K562 (cell line): ENCODE results near the gene CARMIL3. TPM values are rescaled to one million over a fixed set of nuclear protein-coding genes. Genes with fewer than 3 reads are reported as not detected.

Source experiments
- GABPA ChIP-seq: fragments of 200-800 bp; sonication (Bioruptor generic); conservative IDR thresholded peaks from 2 replicates; pipeline ENCODE4 v1.6.1; 2016; ENCODE audit warnings: low read depth, missing genetic modification characterization, missing compliant biosample characterization
- GTF2E2 ChIP-seq: fragments of 200-800 bp; sonication (Bioruptor generic); IDR thresholded peaks from 2 replicates; pipeline ENCODE4 v1.6.1; 2016; ENCODE audit warnings: missing genetic modification characterization, missing compliant biosample characterization
- HDAC2 ChIP-seq: fragments of 450-650 bp; IDR thresholded peaks from 2 replicates; pipeline ENCODE4 v1.6.1; 2016; ENCODE audit warnings: mild to moderate bottlenecking
- KDM5B ChIP-seq: fragments of 200-600 bp; sonication (generic); IDR thresholded peaks from 2 replicates; pipeline ENCODE4 v1.6.1; 2012; ENCODE audit warnings: low read depth, mild to moderate bottlenecking, moderate library complexity, low read length, control low read depth, inconsistent platforms; ENCODE audit not compliant: insufficient replicate concordance
- MAFG ChIP-seq: fragments of 450-650 bp; conservative IDR thresholded peaks from 2 replicates; pipeline ENCODE4 v1.6.1; 2016; ENCODE audit warnings: missing genetic modification characterization, missing compliant biosample characterization
- MTA1 ChIP-seq: fragments of 450-650 bp; IDR thresholded peaks from 2 replicates; pipeline ENCODE4 v1.6.1; 2017; ENCODE audit warnings: borderline replicate concordance
- NBN ChIP-seq: fragments of 450-650 bp; IDR thresholded peaks from 2 replicates; pipeline ENCODE4 v1.6.1; 2016; ENCODE audit warnings: low read depth, mild to moderate bottlenecking
- PREB ChIP-seq: sonication (generic); formaldehyde crosslinking; IDR thresholded peaks from 2 replicates; pipeline ENCODE4 v1.8.1; 2023; ENCODE audit warnings: mild to moderate bottlenecking, missing genetic modification reagents
- REST ChIP-seq, 2 experiments: fragments of 450-650 bp; formaldehyde crosslinking in 1 of 2; IDR thresholded peaks; 2 replicates each; pipeline versions ENCODE4 v1.4.0 to v1.6.1; 2014 to 2020; ENCODE audit warnings: mild to moderate bottlenecking in 2 of 2, borderline replicate concordance in 1 of 2, low read depth in 1 of 2
- TAF1 ChIP-seq: IDR thresholded peaks from 2 replicates; pipeline ENCODE4 v1.6.1; 2011; ENCODE audit warnings: mild to moderate bottlenecking, low read length, moderate library complexity; ENCODE audit not compliant: insufficient read depth, control insufficient read depth, severe bottlenecking; ENCODE audit errors: extremely low read depth
- ZNF639 ChIP-seq, 2 experiments: fragments of 200-800 bp in 1 of 2; sonication (Bioruptor generic) in 1 of 2; sonication (generic) in 1 of 2; formaldehyde crosslinking in 1 of 2; IDR thresholded peaks in 1 of 2; conservative IDR thresholded peaks in 1 of 2; 2 replicates each; pipeline versions ENCODE4 v1.5.0 to v1.6.1; 2016 to 2020; ENCODE audit warnings: missing compliant biosample characterization in 1 of 2, missing genetic modification characterization in 1 of 2, missing genetic modification reagents in 1 of 2
- ZNF79 ChIP-seq: fragments of 250-450 bp; sonication (Bioruptor Pico); IDR thresholded peaks from 2 replicates; pipeline ENCODE4 v1.4.0; 2020; ENCODE audit warnings: low read depth, mild to moderate bottlenecking, moderate library complexity
- polyA plus RNA-seq, 8 experiments: library from polyadenylated mRNA; depleted of rRNA in 4 of 8; stranded (reverse) in 5 of 8; unstranded in 3 of 8; fragments of >200 nt; fragmentation: Nextera tagmentation in 2 of 8; fragmentation: Illumina TruSeq in 1 of 8; extraction: Ambion mirVana in 2 of 8; extraction: Trizol in 1 of 8; gene quantifications; 2 replicates each; pipeline versions ENCODE4 v1.2.1 to v1.2.3, GENCODE V29; 2011 to 2014; ENCODE audit warnings: inconsistent platforms in 1 of 8, missing spikeins in 1 of 8
- total RNA-seq, 7 experiments: library from RNA; depleted of rRNA in 6 of 7; stranded (reverse); fragments of >200 nt in 6 of 7; fragmentation: Illumina TruSeq in 2 of 7; extraction: Trizol in 2 of 7; gene quantifications; 2 replicates each; pipeline versions ENCODE4 v1.2.1 to v1.2.3, GENCODE V29; 2011 to 2021; ENCODE audit warnings: low replicate concordance in 1 of 7
- TF ChIP-seq, protein P1 (sequence below): IDR thresholded peaks from 2 replicates; pipeline ENCODE4 v1.6.1; 2012; ENCODE audit warnings: low read depth, low read length, improper control_type of control experiment, borderline replicate concordance

Gene CARMIL3
- total and polyA plus RNA-seq, 9 of the 15 experiments (the other 6 are each of a cell fraction or from before 2014, with no cell fraction given): 0.01 to 0.11 (median 0.05) TPM; not detected in 5

GRCh38 chr14:24095271-24096068 is 43.7 kb downstream of the CARMIL3 start (continued):
- TF ChIP-seq REST (IDR thresholded peaks at IDR 0.05; ENCODE audit: borderline replicate concordance) (peak; percentile 55), REST (CRISPR knock-in tag; IDR thresholded peaks at IDR 0.05; ENCODE audit: low read depth) (no peak), GABPA (tag) (no peak), ZNF79 (CRISPR knock-in tag) (no peak), HDAC2 (0 out of 2 replicates have a peak, but pooled peaks have one; percentile 24), ZNF639 (CRISPR knock-in tag; conservative IDR thresholded peaks at IDR 0.05 in 1 of 2, IDR thresholded peaks at IDR 0.05 in 1 of 2) (no peak; a peak in 1 of 4 replicates), PREB (CRISPR knock-in tag) (no peak), GTF2E2 (tag) (no peak), NBN (0 out of 2 replicates have a peak, but pooled peaks have one; percentile 42), KDM5B (peak; percentile 83), MTA1 (no peak), MAFG (tag) (no peak), TAF1 (peak; percentile 86)
- TF ChIP-seq, protein P1, sequence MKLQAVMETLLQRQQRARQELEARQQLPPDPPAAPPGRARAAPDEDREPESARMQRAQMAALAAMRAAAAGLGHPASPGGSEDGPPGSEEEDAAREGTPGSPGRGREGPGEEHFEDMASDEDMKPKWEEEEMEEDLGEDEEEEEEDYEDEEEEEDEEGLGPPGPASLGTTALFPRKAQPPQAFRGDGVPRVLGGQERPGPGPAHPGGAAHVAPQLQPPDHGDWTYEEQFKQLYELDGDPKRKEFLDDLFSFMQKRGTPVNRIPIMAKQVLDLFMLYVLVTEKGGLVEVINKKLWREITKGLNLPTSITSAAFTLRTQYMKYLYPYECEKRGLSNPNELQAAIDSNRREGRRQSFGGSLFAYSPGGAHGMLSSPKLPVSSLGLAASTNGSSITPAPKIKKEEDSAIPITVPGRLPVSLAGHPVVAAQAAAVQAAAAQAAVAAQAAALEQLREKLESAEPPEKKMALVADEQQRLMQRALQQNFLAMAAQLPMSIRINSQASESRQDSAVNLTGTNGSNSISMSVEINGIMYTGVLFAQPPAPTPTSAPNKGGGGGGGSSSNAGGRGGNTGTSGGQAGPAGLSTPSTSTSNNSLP: no peak
